HL-60 (cell line): ENCODE measurements around the gene LTV1.

ENCODE experiments used
- DNase-seq, 2 experiments: peaks; one replicate each; pipeline ENCODE4 v3.0.0-alpha.2; 2010 to 2020; ENCODE audit warnings: low read depth in 1 of 2, low spot score in 1 of 2
- H3K27ac ChIP-seq: fragments of 250-450 bp; sonication (Bioruptor Pico); replicated peaks from 2 replicates; pipeline ENCODE4 v1.5.1; 2020; ENCODE audit warnings: mild to moderate bottlenecking, moderate library complexity
- H3K27me3 ChIP-seq: fragments of 250-450 bp; sonication (Bioruptor Pico); 2 replicates; pipeline ENCODE4 v1.5.1; 2021; ENCODE audit warnings: mild to moderate bottlenecking, moderate library complexity; ENCODE audit not compliant: insufficient read depth, poor library complexity, severe bottlenecking
- H3K4me3 ChIP-seq: replicated peaks from 2 replicates; pipeline ENCODE4 v1.5.1; 2011; ENCODE audit warnings: mild to moderate bottlenecking, control low read depth, low read length; ENCODE audit not compliant: insufficient read depth
- GABPA ChIP-seq: IDR thresholded peaks from 2 replicates; pipeline ENCODE4 v1.6.1; 2012; ENCODE audit warnings: low read depth
- POLR2AphosphoS5 ChIP-seq: IDR thresholded peaks from 2 replicates; pipeline ENCODE4 v1.6.1; 2012; ENCODE audit warnings: low read depth
- SPI1 ChIP-seq: IDR thresholded peaks from 2 replicates; pipeline ENCODE4 v1.6.1; 2012; ENCODE audit warnings: low read depth, mild to moderate bottlenecking, borderline replicate concordance
- TF ChIP-seq, protein P1 (sequence below): IDR thresholded peaks from one replicate; pipeline ENCODE4 v1.5.1; 2011; ENCODE audit warnings: low read length, control low read depth, inconsistent platforms; ENCODE audit not compliant: insufficient read depth
- TF ChIP-seq, protein P2 (sequence below): IDR thresholded peaks from 2 replicates; pipeline ENCODE4 v1.6.1; 2012; ENCODE audit warnings: low read depth; ENCODE audit not compliant: insufficient replicate concordance

Gene LTV1

GRCh38 chr6:143840595-143841265 is 2.4 kb upstream of the LTV1 start:
- DNase-seq = no peak
- Histone ChIP-seq H3K27me3 (no peaks in the 10 kb centered on the region), H3K4me3 (no peak overlapping the region), H3K27ac (no peak overlapping the region)
- no peak for TF ChIP-seq SPI1

- TF ChIP-seq SPI1 (no peak), POLR2AphosphoS5 (no peak), GABPA (no peak)
- TF ChIP-seq, protein P1, sequence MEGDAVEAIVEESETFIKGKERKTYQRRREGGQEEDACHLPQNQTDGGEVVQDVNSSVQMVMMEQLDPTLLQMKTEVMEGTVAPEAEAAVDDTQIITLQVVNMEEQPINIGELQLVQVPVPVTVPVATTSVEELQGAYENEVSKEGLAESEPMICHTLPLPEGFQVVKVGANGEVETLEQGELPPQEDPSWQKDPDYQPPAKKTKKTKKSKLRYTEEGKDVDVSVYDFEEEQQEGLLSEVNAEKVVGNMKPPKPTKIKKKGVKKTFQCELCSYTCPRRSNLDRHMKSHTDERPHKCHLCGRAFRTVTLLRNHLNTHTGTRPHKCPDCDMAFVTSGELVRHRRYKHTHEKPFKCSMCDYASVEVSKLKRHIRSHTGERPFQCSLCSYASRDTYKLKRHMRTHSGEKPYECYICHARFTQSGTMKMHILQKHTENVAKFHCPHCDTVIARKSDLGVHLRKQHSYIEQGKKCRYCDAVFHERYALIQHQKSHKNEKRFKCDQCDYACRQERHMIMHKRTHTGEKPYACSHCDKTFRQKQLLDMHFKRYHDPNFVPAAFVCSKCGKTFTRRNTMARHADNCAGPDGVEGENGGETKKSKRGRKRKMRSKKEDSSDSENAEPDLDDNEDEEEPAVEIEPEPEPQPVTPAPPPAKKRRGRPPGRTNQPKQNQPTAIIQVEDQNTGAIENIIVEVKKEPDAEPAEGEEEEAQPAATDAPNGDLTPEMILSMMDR = no peak
- TF ChIP-seq, protein P2, sequence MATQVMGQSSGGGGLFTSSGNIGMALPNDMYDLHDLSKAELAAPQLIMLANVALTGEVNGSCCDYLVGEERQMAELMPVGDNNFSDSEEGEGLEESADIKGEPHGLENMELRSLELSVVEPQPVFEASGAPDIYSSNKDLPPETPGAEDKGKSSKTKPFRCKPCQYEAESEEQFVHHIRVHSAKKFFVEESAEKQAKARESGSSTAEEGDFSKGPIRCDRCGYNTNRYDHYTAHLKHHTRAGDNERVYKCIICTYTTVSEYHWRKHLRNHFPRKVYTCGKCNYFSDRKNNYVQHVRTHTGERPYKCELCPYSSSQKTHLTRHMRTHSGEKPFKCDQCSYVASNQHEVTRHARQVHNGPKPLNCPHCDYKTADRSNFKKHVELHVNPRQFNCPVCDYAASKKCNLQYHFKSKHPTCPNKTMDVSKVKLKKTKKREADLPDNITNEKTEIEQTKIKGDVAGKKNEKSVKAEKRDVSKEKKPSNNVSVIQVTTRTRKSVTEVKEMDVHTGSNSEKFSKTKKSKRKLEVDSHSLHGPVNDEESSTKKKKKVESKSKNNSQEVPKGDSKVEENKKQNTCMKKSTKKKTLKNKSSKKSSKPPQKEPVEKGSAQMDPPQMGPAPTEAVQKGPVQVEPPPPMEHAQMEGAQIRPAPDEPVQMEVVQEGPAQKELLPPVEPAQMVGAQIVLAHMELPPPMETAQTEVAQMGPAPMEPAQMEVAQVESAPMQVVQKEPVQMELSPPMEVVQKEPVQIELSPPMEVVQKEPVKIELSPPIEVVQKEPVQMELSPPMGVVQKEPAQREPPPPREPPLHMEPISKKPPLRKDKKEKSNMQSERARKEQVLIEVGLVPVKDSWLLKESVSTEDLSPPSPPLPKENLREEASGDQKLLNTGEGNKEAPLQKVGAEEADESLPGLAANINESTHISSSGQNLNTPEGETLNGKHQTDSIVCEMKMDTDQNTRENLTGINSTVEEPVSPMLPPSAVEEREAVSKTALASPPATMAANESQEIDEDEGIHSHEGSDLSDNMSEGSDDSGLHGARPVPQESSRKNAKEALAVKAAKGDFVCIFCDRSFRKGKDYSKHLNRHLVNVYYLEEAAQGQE = no peak
- no peaks in the 10 kb centered on the region for H3K27me3 ChIP-seq
- peak overlapping the region; percentile 96 for H3K27ac ChIP-seq
- H3K4me3 ChIP-seq = peak overlapping the region; percentile 84
- peak in 1 of 2 experiments; percentile 21 for DNase-seq
These were observed 657 bp upstream of the LTV1 start for GRCh38 chr6:143842461-143842901.

- TF ChIP-seq, protein P2 = no peak
- TF ChIP-seq SPI1 (no peak), GABPA (no peak), POLR2AphosphoS5 (no peak; the same call in 1 of the 2 replicates)
- TF ChIP-seq, protein P1 = no peak
- Histone ChIP-seq H3K27me3 (no peaks in the 10 kb centered on the region), H3K27ac (peak overlapping the region; percentile 96), H3K4me3 (peak overlapping the region; percentile 84)
- peak in 1 of 2 experiments; percentile 64 for DNase-seq
These were observed 500 bp downstream of the LTV1 start for GRCh38 chr6:143843677-143843999.

DNA sequence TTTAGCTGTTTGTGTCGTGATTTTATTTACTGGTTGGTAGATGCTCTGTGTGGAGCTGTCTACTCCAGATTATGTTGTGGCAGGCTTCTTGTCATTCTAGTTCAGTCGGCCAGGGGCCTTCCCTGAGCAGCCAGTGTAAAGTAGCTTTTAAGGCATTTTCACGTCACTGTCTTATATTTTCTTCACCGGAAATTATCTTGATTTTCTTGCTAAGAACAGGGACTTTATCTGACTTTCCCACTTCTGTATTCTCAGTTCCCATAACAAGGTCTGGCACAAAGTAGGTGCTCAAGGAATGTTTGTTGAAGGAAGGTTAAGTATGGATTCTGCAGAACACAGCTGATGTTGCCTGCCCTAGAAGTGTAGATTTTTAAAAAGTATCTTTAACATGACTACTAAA is 868 bp downstream of the LTV1 start:
- TF ChIP-seq POLR2AphosphoS5 = no peak; the same call in 1 of the 2 replicates
- TF ChIP-seq, protein P1 = no peak
- no peak for TF ChIP-seq GABPA
- TF ChIP-seq, protein P2 = no peak
- Histone ChIP-seq H3K27me3 (no peaks in the 10 kb centered on the region), H3K4me3 (peak overlapping the region; percentile 84), H3K27ac (peak overlapping the region; percentile 96)
- DNase-seq = no peak
